CD4-positive, alpha-beta T cell treated with Interleukin-1 beta for 1 hour (primary cell): ENCODE results near the gene CAST.
"Not testable (repeated sequence)": the region's sequence is repeated elsewhere in the genome, so short reads cannot be mapped to it uniquely, and the experiment has no call there.

ENCODE experiments used
- DNase-seq, 2 donors: peaks; one replicate each; pipeline ENCODE4 v3.0.0-alpha.2; 2020 to 2022

Gene CAST

DNA sequence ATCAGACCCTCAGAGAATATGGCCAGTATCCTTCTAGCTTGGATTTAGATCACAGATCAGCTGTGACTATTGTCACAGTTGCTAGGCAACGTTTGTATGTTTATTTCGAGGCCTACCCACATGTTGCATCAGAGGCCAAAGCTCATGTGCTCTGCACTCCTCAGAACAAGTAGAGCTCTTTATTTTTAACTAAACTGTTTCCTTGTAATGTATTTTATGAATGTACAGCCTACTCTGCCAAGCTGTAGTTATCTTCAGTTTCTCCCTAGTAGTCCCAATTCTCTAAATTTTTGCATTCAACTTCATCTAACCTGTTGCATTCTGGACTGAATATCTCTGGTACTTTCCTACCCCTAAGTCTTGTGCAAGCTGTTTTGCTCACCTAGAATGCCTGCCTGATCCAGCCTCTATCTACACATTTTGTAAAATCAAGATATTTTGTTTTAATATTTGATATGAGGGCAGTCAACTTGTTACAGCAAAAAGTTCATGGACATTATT, 52.8 kb downstream of the CAST start:
- peak; percentile 70 to 73 for DNase-seq

DNA sequence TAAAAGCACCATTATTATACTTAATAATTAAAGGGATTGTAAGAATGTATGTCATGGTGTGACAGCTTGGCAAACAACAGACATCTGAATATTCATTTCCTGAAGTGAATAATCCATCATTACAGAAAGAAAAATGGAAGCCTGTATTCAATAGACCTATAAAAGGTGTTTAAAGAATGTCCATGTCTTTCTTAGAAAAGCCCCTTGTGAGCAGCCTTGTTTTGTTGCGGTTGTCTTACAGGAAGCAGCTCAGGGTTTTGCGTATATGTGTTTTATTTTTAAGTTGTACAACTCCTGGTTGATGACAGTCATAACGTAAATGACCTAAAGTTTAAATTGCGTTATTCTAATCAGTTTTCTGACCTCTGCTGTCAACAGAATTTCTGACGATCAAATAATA, 53.8 kb downstream of the CAST start:
- peak; percentile 30 to 47 for DNase-seq

DNA sequence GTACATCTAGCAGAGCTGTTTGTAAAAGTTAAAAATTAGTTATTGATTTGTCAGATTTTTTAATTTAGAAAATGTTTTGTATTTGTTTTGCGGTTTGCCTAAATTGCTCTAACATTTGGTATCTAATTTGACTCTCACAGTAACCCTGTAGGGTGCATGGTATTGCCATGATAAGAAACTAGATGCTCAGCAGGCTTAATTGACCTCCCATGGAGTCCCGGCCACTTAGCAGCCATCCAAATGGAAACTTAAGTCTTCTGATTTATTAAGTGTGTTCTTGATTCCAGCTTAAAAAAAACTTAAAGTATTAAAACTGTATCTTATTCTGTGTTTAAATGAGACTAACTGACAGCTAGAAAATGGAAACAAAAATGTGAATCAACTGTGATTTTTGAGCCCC, 54.5 kb downstream of the CAST start:
- DNase-seq = no peak

DNA sequence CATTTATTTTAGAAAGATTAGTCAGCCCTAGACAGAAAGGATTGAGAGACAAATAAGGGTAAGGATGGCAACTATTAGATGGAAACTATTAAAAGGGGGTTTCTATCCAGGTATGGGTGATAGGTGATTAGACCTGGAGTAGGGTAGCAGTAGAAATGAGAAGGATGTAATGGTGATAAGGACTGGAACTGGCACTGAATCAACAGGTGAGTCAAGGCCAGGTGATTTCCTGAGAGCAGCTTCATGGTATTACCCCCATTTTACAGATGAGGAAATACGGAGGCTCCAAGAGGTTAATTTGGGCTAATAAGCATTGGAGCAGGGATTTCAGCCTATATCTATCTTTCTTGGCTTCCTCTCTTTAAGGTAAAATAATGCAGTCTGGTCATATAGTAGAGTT, 55.7 kb downstream of the CAST start:
- no peak for DNase-seq

DNA sequence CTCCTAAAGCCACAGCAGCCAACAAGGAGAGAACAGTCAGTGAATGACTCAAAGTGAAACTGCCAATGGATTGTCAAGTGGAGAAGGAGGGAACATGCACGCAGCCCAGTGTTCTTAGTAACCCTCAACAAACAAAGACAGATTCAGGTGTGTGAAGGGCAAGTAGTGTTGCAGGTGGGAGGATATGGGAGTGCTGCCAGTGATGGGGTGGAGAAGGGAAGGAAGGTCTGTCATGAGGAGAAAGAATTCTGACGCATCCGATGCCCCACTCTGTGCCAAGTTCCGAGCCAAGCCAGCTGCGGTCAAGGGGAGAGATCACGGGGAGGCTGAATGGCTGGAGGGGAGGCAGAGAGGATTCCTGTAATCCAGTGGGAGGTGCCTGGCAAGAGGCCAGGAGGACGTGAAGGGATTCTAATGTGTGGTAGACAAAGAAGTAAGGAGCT, 56.5 kb downstream of the CAST start:
- DNase-seq = no peak

DNA sequence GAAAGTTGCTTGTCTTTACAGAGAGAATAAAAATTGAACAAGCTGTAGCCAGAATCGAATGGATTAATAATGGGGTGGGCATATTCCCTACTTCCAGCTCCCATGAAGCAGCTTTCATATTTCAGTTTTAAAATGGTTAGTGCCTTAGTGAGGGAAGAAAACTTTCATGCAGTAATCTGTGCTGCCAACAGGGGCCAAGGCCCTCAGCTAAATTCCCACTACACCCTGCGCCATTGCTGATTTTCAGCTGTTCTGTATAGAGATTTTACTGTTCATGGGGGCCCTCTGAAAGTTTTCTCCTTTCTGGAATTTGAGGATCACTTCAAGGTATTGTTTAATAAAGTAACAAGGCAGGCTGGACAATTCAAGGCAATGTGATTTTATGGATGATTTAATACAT, 58.2 kb downstream of the CAST start:
- no peak for DNase-seq

DNA sequence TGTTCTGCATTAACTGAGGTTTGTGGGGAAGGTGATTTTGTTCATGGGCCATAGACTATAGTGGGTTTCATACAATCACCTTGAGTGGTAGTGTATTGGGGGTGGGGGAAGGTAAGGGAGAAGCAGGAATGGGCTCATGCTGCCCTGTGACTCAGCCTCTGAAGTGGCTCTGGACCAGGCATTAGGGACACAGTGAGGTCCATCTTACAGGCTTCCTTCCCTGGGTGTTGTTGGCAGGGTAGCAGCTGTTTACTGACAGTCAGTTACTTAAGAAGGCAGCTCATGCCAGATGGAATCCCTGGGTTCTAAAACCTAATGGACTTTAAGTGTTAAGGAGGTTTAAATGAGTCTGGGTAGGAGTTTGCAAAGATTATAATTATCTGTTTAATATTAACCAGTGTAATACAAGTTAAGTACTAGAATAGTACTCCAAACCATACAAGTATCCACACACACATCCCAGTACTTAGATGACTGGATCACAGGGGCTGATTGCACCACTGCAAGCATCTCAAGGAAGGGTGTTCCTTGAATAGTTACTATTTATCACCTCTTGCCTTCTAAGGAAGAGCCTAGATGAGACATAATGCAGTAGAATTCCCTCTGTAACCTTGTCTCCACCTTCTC, 59.3 kb downstream of the CAST start:
- DNase-seq = no peak

DNA sequence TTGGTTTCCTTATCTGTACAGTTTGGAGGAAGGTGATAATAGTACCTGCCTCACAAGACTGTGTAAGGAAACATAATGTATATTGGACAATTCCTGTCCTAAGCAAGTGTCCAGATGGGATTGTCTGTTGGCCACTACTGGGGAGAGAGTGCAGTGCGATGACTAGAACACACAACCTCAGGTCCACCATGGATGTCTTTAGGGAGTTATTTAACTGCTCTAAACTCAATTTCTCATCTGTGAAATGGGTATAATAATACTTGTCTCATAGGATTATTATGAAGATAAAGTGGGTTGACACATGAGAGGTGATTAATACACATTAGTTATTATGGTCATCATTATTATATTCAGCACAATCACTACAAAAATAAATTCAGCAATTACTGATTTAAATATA, 63.1 kb downstream of the CAST start:
- no peak for DNase-seq

DNA sequence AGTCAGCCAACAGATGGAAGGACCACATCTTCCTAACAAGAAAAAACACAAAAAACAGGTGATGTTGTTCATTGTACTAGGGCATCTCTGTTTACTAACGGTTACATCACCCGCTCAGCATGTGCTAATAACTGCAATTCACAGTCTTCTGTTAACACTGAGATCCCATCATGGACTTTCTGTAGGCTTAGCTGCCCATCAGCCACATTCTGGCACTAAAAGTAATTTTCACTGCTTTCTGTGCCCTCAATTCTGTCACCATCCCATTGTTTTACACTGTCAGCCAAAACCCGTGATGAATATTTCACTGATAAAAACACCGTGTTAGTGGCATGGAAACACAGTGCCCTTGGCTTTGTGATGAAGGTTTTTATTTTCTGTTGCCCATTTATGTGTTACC, 64.6 kb downstream of the CAST start:
- no peak for DNase-seq

DNA sequence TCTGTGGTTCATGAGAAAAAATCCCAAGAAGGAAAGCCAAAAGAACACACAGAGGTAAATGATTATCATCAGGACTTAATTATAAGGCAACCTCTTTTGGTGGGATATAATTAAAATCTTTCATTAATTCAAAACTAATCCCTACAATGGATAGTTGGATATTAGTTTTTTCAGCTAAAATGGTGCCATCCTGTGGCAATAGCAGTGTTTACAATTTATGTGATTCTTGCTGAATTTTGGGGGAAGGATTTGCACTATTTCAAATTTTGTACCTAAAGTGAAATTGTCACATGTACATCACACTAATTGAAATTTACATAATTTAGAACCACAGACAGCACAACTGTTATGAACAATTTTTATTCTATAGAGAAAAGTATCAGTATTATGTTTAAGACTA, 67.0 kb downstream of the CAST start:
- no peak for DNase-seq

DNA sequence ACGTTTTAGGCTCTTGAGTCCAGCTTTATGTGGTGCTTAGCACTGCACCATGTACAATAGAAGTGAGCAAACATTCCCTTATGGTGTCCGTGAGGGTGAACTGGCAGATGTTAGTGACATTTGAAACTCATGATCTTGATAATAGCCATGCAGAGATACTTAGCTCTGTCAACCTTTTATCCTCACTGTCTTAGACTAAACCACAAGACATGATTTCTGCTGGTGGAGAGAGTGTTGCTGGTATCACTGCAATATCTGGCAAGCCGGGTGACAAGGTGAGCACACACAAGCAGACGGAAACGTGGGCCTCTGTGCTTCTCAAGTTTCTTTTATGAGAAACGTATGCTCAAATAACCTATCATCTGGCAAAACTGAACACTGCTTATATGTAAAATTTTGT, 68.4 kb downstream of the CAST start:
- no peak for DNase-seq

DNA sequence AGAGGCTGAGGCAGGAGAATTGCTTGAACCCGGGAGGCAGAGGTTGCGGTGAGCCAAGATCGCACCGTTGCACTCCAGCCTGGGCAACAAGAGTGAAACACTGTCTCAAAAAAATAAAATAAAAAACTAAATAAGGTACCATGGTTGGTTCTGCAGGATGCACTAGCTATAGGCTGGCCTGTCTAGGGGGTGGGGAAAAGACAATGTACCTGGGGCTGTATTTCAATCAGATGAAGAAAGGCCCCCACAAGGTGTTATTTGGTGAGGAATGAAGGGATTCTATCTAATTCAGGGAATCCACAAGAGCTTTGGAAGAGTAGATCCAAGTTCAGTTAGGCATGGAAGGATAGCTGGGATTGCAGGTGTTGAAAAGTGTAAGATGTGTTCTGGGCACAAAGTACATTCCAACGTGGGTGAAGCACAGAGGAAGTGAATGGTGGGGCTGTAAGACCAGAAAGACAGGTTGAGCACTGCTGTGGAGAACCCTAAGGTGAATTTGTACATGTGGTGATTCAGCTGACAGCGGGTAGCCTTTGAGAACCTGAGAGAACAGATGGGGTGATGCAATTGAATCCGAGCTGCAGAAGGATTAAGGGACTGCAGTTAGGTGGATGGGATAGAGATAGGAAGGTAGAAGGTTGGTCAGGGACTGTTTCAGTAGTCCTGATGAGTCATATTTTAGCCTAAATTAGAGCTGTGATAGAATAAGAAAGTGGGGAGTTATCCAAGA, 71.8 kb downstream of the CAST start:
- no peak for DNase-seq

DNA sequence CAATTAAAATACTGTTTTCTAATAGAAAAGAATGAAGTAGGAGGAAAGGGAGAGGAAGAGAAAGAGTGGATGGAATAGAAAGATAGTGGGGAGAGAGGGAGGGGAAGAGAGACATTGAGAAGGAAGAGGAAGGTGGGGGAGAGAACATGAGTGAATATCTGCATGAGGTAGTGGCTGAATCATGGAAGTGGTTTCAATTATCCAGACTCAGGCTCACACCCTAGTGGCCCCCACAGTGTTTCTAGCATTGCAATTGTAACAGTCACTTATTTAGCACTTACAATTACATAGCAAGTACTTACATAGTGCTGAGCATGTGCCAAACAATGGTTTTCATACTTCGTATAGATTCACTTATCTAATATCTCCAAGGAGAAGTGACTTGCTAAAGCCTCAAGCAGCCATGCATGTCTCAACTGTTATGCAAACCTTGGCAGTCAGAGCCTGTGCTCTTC, 72.7 kb downstream of the CAST start:
- DNase-seq = no peak

DNA sequence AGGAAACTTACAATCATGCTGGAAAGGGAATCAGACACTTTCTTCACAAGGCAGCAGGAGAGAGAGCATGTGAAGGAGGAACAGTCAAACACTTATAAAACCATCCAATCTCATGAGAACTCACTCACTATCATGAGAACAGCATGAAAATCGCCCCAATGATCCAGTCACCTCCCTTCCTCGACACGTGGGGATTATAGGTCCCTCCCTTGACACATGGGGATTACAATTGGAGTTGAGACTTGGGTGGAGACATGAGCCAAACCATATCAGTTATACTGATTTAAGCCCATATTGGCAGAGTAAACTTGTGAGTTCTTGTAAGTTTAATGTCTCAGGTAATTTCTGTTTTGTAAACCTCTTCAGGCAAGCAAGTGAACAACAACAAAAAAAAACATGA, 74.8 kb downstream of the CAST start:
- DNase-seq = no peak

DNA sequence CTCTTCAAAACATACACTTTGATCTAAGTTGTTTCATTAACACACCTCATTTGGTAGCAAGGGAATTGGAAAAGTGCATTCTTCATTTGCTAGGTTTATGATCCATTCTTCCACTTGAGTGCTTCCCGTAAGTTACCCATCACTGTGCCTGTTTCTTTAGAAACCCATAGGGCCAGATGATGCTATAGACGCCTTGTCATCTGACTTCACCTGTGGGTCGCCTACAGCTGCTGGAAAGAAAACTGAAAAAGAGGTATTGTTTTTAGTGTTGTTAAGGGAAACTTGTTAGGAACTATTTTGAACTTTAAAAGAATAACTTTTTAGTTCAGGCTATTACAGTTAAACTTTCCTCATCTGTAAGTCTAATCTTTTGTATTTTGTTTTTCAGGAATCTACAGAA, 78.9 kb downstream of the CAST start:
- DNase-seq = no peak

DNA sequence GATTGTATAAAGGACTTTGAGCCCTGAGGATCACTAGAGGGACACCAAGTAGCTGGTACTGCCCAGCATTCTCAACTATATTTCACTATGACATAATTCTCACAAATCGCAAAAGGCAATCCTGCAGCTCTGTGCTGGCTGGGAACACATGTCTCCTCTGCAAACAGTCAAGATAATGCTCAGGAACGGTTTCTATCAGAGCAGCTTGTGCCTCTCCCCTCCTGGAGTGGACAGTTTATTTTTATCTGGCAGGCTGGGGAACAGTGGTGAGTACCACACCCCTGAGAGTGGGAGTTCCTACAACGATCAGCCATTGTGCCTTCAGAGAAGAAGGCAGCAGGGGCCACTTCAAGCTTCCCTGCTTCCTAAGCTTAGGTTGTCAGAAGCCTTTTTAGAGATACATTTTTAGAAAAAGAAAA, 79.7 kb downstream of the CAST start:
- no peak for DNase-seq

DNA sequence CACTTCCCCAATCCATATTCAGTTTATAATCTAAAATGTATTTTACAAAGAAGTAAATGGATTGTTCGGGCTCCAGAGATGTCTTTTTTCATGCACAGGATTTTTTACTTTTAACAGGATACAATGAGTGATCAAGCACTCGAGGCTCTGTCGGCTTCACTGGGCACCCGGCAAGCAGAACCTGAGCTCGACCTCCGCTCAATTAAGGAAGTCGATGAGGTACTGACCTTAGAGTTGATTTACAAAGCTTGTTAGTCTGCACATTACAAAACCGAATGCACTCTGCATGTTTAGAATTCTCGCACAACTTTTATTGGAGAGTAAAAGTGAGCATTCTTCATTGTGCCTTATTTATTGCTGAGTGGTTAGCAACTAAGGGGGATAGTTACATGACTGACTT, 80.4 kb downstream of the CAST start:
- no peak for DNase-seq

DNA sequence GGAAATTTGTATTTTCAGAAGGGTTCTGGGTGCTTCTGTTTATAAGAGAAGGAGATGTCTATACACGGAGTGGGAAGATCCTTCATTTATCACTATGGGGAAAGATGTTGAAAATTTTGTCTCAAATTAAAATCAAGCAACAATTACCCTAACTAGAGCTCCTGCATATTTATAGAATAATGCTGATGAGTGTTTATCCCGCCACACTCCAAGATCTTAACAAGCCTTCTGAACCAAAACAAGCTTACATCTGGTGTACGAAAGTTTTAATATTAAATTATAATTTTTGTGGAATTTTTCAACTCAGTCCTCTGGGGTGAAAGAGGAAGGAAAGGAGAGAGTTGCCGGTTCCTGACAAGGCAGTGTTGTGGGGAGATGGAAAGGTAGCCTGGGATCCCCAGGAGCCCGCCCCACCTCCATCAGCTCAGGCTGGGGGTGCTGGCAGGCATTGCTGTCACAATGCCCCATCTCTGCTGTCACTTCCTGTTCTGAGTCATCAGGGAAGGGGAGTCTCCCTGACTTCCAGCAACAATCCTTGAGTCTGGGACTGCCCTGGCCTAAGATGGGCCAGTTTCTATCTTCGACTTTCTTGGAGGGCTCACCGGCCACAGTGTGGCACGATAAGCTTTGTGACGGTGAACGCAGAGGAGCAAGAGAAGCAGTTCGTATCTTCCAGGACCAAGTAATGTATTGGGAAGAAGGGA, 81.0 kb downstream of the CAST start:
- no peak for DNase-seq

DNA sequence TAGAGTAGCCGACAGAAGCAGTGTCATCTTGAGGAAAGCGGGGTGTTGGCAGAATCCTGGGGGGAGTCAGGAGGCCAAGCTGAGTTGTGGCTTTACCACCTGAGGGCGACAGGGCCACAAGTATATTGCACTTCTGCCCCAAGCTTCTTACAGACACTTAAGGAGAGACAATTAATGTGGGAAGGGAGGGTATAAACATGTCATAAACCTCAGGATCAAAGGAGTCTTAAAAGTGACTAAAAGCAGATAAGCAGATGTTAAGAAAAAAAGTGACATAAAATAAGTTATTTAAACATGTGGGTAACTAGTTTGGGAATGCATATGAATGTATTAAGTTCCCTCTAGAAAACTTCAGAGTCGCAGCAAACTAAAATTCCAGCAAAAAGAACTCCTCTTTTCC, 81.6 kb downstream of the CAST start:
- no peak for DNase-seq

DNA sequence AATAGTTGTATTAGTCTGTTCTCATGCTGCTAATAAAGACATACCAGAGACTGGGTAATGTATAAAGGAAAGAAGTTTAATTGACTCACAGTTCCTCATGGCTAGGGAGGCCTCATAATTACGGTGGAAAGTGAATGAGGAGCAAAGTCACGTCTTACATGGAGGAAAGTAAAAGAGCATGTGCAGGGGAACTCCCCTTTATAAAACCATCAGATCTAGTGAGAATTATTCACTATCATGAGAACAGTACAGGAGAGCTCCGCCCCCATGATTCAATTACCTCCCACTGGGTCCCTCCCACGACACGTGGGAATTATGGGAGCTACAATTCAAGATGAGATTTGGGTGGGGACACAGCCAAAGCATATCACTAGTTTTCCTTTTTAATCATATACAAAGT, 82.0 kb downstream of the CAST start:
- not testable (repeated sequence) for DNase-seq

DNA sequence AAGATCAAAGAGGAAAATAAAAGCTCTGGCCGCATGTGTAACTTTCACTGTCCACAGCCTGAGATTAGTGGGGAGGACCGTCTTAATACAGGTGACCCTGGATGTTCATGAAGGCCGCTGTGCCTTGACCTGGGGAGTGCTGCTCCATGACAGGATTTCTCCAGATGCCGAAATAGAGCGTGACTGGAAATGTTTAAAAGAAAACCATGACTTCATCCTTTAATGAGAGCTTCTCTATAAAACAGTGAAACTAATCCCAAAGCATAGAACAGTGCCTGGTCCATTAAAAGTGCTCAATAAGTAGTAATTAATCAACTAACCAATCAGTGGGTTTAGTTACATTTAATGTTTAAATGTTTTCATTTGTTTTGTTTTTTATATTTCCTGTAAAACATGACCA, 82.8 kb downstream of the CAST start:
- no peak for DNase-seq

DNA sequence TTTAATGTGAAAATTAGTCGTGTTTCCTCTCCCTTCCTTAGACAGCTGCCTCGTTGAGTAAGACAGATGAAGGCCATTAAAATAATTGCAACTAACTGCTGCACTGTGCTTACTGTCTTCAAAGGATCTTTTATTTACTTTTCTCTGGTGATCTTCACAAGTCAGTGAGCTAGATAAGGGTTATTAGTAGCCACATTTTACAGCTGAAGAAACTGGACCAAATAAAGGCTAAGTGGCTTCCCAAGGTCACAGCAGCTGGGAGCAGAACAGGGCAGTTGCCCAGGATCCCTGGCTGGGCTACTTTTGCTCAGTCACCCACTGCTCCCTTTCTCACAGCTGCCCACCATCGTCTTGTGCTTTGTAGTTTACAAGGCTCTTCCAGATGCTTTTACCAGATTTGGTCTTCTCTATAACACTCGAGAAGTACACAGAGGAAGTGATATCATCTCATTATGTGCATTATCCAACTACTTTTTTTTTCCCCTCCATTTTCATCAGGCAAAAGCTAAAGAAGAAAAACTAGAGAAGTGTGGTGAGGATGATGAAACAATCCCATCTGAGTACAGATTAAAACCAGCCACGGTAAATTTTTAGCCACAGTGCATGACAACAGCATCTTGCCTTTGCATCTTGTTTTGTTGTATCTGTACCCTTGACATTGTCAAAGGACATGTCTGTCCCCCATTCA, 83.8 kb downstream of the CAST start:
- DNase-seq = no peak

DNA sequence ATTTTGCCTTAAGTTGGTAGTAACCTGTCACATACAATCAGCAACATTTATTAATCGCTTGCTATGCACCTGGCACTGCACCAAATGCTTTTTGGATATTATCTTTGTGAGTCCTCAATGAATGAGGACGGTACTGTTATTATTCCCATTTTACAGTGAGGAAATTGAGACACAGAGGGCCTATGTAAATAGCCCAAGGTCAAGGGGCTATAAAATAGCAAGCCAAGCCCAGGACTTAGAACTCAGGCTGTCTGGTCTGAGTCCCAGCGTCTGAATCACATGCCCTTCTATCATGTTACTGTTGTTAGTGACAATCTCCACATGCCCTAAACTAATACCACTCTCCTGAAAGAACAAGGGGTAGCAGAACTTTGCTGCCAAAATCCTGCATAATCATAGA, 85.5 kb downstream of the CAST start:
- DNase-seq = no peak
